GM19455 (cell line): Measurements from ENCODE around the gene CALCA.

ENCODE experiments used
- ATAC-seq: cut with Tn5 transposase; IDR thresholded peaks from one replicate; pipeline ENCODE4 v1.9.1; 2021; ENCODE audit not compliant: unreplicated experiment

Gene CALCA

GRCh38 chr11:14949437-14950147, 22.6 kb downstream of the CALCA start:
- no peak for ATAC-seq

GRCh38 chr11:14942745-14943144, 29.4 kb downstream of the CALCA start:
- no peak for ATAC-seq

- ATAC-seq = no peak
Observed at GRCh38 chr11:14938936-14939335, 33.2 kb downstream of the CALCA start.

GRCh38 chr11:14934641-14935351, 37.4 kb downstream of the CALCA start:
- no peak for ATAC-seq

- no peak for ATAC-seq
Observed at GRCh38 chr11:14932447-14932846, 39.7 kb downstream of the CALCA start.

GRCh38 chr11:14930369-14930768, 41.8 kb downstream of the CALCA start:
- ATAC-seq = no peak

GRCh38 chr11:14927146-14927545, 45.0 kb downstream of the CALCA start:
- ATAC-seq = no peak

- no peak for ATAC-seq
Observed at GRCh38 chr11:14924318-14924717, 47.8 kb downstream of the CALCA start.
